Uterus (tissue), 4 donors: Measurements from ENCODE around the gene MCAT. TPM values are rescaled to one million over a fixed set of nuclear protein-coding genes. Genes with fewer than 3 reads are reported as not detected.

Experiments
- DNase-seq, 2 donors: peaks; one replicate each; pipeline ENCODE4 v3.0.0-alpha.2; 2019 to 2020
- H3K27ac ChIP-seq, 2 donors: fragments of 200-600 bp; sonication (generic); 1 replicate in 1 of 2; 2 replicates in 1 of 2; pipeline ENCODE4 v1.5.1; 2016 to 2018
- H3K27me3 ChIP-seq, 2 donors: fragments of 200-600 bp; sonication (generic); one replicate each; pipeline ENCODE4 v1.5.1; 2018 to 2019; ENCODE audit warnings: control low read depth in 1 of 2
- H3K36me3 ChIP-seq, 2 donors: fragments of 200-600 bp; sonication (generic); one replicate each; pipeline ENCODE4 v1.5.1; 2019; ENCODE audit warnings: control low read depth in 1 of 2
- H3K4me1 ChIP-seq, 2 donors: fragments of 200-600 bp; sonication (generic); one replicate each; pipeline ENCODE4 v1.5.1; 2018 to 2019; ENCODE audit warnings: control low read depth in 1 of 2
- H3K4me3 ChIP-seq, 2 donors: fragments of 200-600 bp; sonication (generic); 1 replicate in 1 of 2; 2 replicates in 1 of 2; pipeline ENCODE4 v1.5.1; 2018 to 2019; ENCODE audit warnings: mild to moderate bottlenecking in 1 of 2
- H3K9me3 ChIP-seq, 2 donors: fragments of 200-600 bp; sonication (generic); one replicate each; pipeline ENCODE4 v1.5.1; 2019; ENCODE audit warnings: control low read depth in 1 of 2
- POLR2A ChIP-seq, 2 donors: fragments of 450-650 bp; IDR thresholded peaks; one replicate each; pipeline ENCODE4 v1.6.1; 2016; ENCODE audit warnings: antibody characterized with exemption in 2 of 2, mild to moderate bottlenecking in 1 of 2, moderate library complexity in 1 of 2
- intact Hi-C: fragments of 100-400 bp; cut with DNase I; formaldehyde crosslinking; loops from one replicate; pipeline ENCODE4 v1.15.1; 2023; ENCODE audit warnings: low total_unique reads
- total RNA-seq, 4 donors: library from RNA; depleted of rRNA in 3 of 4; stranded (reverse); fragments of >200 nt in 3 of 4; gene quantifications; one replicate each; pipeline versions ENCODE4 v1.1.0 to v1.2.4, GENCODE V29; 2014 to 2023
- TF ChIP-seq, protein P1 (sequence below), 4 experiments: fragments of 200-600 bp in 2 of 4; fragments of 450-650 bp in 2 of 4; sonication (generic) in 2 of 4; IDR thresholded peaks; one replicate each; pipeline ENCODE4 v1.5.1; 2016 to 2019; ENCODE audit warnings: antibody characterized with exemption in 4 of 4, mild to moderate bottlenecking in 2 of 4, moderate library complexity in 1 of 4
- donor health status: DM: yes; HTN: yes; CAD: no.

The MCAT gene
- total RNA-seq, 4 donors from 2014 or later = 7.6 to 102 (median 17.6) TPM

DNA sequence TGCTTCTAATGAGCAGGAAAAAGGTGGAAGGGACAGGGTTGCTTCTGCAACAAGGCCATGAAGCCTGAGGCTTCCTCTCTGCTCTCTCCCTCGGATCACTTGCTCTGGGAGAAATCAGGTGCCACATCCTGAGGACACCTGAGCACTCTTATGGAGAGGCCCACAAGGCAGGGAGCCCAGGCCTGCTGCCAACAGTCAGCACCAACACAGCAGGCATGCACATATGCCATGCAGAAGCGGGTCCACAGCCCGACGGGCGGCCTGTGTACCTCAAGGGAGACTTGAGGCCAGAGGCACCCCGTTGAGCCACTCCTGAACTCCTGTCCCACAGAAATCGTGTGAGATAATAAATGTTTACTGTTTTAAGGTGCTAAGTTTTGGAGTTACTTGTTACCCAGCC lies 34.3 kb upstream of the MCAT start:
- no peak overlapping the region for H3K4me3 ChIP-seq
- H3K9me3 ChIP-seq = no peaks in the 10 kb centered on the region
- H3K36me3 ChIP-seq = no peaks in the 10 kb centered on the region
- no peaks in the 10 kb centered on the region for H3K4me1 ChIP-seq
- TF ChIP-seq POLR2A (IDR thresholded peaks at IDR 0.05) = no peak
- TF ChIP-seq, protein P1, sequence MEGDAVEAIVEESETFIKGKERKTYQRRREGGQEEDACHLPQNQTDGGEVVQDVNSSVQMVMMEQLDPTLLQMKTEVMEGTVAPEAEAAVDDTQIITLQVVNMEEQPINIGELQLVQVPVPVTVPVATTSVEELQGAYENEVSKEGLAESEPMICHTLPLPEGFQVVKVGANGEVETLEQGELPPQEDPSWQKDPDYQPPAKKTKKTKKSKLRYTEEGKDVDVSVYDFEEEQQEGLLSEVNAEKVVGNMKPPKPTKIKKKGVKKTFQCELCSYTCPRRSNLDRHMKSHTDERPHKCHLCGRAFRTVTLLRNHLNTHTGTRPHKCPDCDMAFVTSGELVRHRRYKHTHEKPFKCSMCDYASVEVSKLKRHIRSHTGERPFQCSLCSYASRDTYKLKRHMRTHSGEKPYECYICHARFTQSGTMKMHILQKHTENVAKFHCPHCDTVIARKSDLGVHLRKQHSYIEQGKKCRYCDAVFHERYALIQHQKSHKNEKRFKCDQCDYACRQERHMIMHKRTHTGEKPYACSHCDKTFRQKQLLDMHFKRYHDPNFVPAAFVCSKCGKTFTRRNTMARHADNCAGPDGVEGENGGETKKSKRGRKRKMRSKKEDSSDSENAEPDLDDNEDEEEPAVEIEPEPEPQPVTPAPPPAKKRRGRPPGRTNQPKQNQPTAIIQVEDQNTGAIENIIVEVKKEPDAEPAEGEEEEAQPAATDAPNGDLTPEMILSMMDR (IDR thresholded peaks at IDR 0.05) = no peak
- no peak for DNase-seq
- intact Hi-C loops = no loop called here
- H3K27ac ChIP-seq = no peak overlapping the region
- no peaks in the 10 kb centered on the region for H3K27me3 ChIP-seq

DNA sequence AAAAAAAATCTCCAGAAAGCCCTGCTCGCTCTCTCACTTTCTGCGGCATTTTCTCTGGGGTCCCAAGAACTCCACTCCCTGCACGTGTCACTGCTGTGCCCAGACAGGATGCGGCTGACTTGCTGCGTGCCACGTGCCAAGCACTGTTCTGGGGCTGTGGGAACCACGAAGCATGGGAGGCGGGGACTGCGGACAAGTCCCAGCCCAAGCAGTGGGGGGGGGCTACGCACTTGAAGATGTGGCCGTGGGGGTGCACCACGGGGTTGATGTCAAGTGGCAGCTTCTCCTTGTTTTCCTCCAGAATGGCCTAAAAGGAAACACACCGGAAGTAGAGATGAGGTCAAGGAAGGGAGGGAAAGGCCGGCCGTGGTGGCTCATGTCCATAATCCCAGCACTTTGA lies 32.9 kb upstream of the MCAT start:
- Histone ChIP-seq H3K36me3 (no peaks in the 10 kb centered on the region), H3K4me3 (no peak overlapping the region), H3K4me1 (no peaks in the 10 kb centered on the region), H3K27ac (no peak overlapping the region), H3K9me3 (no peaks in the 10 kb centered on the region), H3K27me3 (no peaks in the 10 kb centered on the region)
- DNase-seq = no peak
- TF ChIP-seq POLR2A (IDR thresholded peaks at IDR 0.05) = no peak
- TF ChIP-seq, protein P1 (IDR thresholded peaks at IDR 0.05) = no peak
- intact Hi-C loops = no loop called here

DNA sequence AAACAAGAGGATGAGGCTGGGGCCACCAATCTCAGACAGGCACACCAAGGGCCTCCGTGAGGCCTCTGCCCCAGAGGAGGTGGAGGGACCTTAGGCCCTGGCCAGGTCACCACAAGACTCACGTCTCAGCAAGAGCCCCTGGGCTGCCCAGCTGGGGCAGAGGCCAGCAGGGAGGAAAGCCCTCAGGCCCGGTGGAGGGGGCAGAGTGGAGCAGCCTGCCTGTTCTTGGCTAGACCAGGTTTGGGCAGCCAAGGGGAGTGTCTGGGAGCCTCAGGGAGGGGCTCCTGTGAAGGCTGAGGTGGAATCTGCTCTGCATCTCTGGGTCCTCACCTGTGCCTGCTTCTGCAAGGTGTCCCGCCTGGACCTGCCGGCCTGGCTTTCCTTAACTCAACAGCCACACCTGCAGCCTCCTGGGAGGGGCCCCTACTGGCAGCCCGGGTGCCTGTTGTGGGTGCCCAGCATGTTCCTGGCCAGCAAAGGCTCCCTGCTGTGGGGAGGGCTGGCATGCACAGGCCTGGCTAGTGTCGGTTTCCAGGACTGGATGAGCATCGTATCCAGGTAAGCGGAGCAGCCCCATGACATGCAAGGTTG lies 31.8 kb upstream of the MCAT start:
- Histone ChIP-seq H3K4me3 (no peak overlapping the region), H3K36me3 (no peaks in the 10 kb centered on the region), H3K27me3 (no peaks in the 10 kb centered on the region), H3K27ac (no peak overlapping the region), H3K4me1 (no peaks in the 10 kb centered on the region), H3K9me3 (no peaks in the 10 kb centered on the region)
- intact Hi-C loops = no loop called here
- DNase-seq = no peak
- TF ChIP-seq, protein P1 (IDR thresholded peaks at IDR 0.05) = no peak
- TF ChIP-seq POLR2A (IDR thresholded peaks at IDR 0.05) = no peak

DNA sequence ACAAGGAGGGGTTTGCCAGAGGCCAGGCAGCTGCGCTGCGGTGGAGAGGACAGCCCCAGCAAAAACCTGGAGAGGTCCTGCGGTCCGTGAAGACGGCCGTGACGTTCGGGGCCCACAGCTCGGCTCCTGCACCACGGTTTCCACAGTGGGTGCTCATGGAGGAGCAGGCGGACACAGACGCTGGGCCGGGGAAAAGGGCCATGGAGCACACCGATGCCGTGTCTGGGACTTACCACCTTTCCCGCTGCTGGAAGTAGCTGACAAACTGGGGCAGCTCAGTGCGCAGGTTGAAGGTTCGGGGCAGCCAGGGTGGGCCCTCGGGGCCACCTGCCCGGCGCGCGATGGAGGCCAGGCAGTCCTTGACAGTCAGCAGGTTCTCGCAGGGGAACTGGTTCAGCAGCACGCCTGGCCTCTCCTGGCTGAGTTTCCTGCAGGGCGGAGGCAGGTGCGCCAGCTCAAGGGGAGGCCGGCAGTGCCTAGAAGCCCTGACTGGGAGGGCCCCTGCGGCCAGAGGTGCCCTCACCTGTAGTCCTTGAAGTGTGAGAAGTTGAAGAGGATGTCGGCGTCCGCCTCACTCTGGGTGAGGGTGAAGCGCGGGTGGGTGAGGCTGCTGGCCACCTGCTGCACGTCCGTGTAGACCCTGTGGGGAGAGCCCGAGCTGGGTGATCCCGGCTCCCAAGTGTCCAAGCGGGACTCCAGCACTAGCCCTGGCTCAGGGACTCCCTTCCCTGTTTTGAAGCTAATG lies 30.9 kb upstream of the MCAT start:
- H3K36me3 ChIP-seq = no peaks in the 10 kb centered on the region
- no peak for DNase-seq
- TF ChIP-seq, protein P1 (IDR thresholded peaks at IDR 0.05) = no peak
- no peak for TF ChIP-seq POLR2A (IDR thresholded peaks at IDR 0.05)
- H3K27ac ChIP-seq = no peak overlapping the region
- no peaks in the 10 kb centered on the region for H3K4me1 ChIP-seq
- no peak overlapping the region for H3K4me3 ChIP-seq
- no peaks in the 10 kb centered on the region for H3K27me3 ChIP-seq
- intact Hi-C loops = no loop called here
- no peaks in the 10 kb centered on the region for H3K9me3 ChIP-seq

DNA sequence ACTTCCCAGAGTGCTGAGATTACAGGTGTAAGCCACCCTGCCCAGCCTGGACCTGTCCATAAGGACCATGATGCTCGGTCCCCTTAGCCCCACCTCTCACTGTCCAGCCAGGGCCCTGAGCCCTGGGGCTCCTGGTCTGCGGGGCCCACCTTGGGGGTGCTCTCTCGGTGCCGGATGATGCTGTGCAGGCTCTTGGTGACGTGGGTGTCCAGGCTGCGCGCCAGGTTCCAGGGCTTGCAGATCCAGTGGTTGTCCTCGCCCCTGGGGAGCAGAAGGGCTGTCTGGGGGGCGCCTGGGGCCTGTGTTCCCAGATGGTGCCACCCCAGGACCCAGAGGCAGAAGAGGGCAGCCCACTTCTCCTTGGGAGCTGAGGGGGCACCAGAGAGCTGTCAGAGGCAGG lies 30.4 kb upstream of the MCAT start:
- intact Hi-C loops = no loop called here
- H3K27me3 ChIP-seq = no peaks in the 10 kb centered on the region
- no peaks in the 10 kb centered on the region for H3K9me3 ChIP-seq
- no peaks in the 10 kb centered on the region for H3K4me1 ChIP-seq
- TF ChIP-seq, protein P1 (IDR thresholded peaks at IDR 0.05) = no peak
- no peak for TF ChIP-seq POLR2A (IDR thresholded peaks at IDR 0.05)
- H3K36me3 ChIP-seq = no peaks in the 10 kb centered on the region
- no peak for DNase-seq
- H3K27ac ChIP-seq = no peak overlapping the region
- no peak overlapping the region for H3K4me3 ChIP-seq
